Prostate gland (tissue), 2 donors: Measurements from ENCODE around the gene JMJD1C. TPM values are rescaled to one million over a fixed set of nuclear protein-coding genes. Genes with fewer than 3 reads are reported as not detected.
"Not testable (repeated sequence)": the region's sequence is repeated elsewhere in the genome, so short reads cannot be mapped to it uniquely, and the experiment has no call there.

Experiments
- DNase-seq: peaks from one replicate; pipeline ENCODE4 v3.0.0-alpha.2; 2019; ENCODE audit warnings: low spot score
- H3K27ac ChIP-seq, 2 donors: fragments of 200-600 bp; sonication (generic); 2 replicates each; pipeline ENCODE4 v1.5.1; 2017 to 2019
- H3K27me3 ChIP-seq: fragments of 200-600 bp; sonication (generic); replicated peaks from 2 replicates; pipeline ENCODE4 v1.5.1; 2019; ENCODE audit not compliant: insufficient read depth
- H3K36me3 ChIP-seq, 2 donors: fragments of 200-600 bp; sonication (generic); 1 replicate in 1 of 2; 2 replicates in 1 of 2; pipeline versions ENCODE4 v1.5.1 to v1.8.1; 2017 to 2019
- H3K4me1 ChIP-seq: fragments of 200-600 bp; sonication (generic); replicated peaks from 2 replicates; pipeline ENCODE4 v1.5.1; 2019
- H3K4me3 ChIP-seq, 2 donors: fragments of 200-600 bp; sonication (generic); 2 replicates each; pipeline ENCODE4 v1.5.1; 2017 to 2019
- H3K9me3 ChIP-seq: fragments of 200-600 bp; sonication (generic); 2 replicates; pipeline ENCODE4 v1.5.1; 2017
- CTCF ChIP-seq, 4 experiments: fragments of 200-600 bp in 2 of 4; fragments of 450-650 bp in 2 of 4; sonication (generic) in 2 of 4; IDR thresholded peaks; 1 replicate in 3 of 4; 2 replicates in 1 of 4; pipeline ENCODE4 v1.5.1; 2016 to 2019; ENCODE audit warnings: antibody characterized with exemption in 4 of 4, mild to moderate bottlenecking in 2 of 4, moderate library complexity in 2 of 4
- POLR2A ChIP-seq: fragments of 450-650 bp; IDR thresholded peaks from one replicate; pipeline ENCODE4 v1.6.1; 2016; ENCODE audit warnings: antibody characterized with exemption, mild to moderate bottlenecking
- POLR2AphosphoS5 ChIP-seq: sonication (generic); formaldehyde crosslinking; IDR thresholded peaks from one replicate; pipeline ENCODE4 v1.6.1; 2017; ENCODE audit warnings: antibody characterized with exemption
- WGBS: methylation state at CpG from one replicate; pipeline ENCODE4 v1.1.5; 2018; 5-methylcytosine and 5-hydroxymethylcytosine counted together
- intact Hi-C: fragments of 100-400 bp; cut with DNase I; formaldehyde crosslinking; loops from one replicate; pipeline ENCODE4 v1.14.2; 2022
- total RNA-seq, 2 donors: library from RNA; depleted of rRNA; stranded (reverse); fragments of >200 nt; gene quantifications; one replicate each; pipeline ENCODE4 v1.1.0, GENCODE V29; 2016

The JMJD1C gene
- total RNA-seq, 2 donors from 2014 or later: 66.9 to 97.9 TPM

GRCh38 chr10:63237396-63237795 lies 228.4 kb downstream of the JMJD1C start:
- Histone ChIP-seq H3K27me3 (no peaks in the 10 kb centered on the region), H3K36me3 (no peaks in the 10 kb centered on the region), H3K4me3 (no peak overlapping the region), H3K4me1 (peaks cover 7% of the 10 kb centered on the region), H3K27ac (peak overlapping the region; percentile 47 to 60), H3K9me3 (no peaks in the 10 kb centered on the region)
- peak; percentile 37 for TF ChIP-seq POLR2AphosphoS5
- TF ChIP-seq POLR2A: no peak
- no peak for TF ChIP-seq CTCF (IDR thresholded peaks at IDR 0.05)
- intact Hi-C loops: no loop called here
- no peak for DNase-seq
- 82% methylated on average over 3 of the region's 3 CpGs for WGBS

GRCh38 chr10:63236113-63236935 lies 229.5 kb downstream of the JMJD1C start:
- DNase-seq: peak; percentile 41
- Histone ChIP-seq H3K27me3 (no peaks in the 10 kb centered on the region), H3K36me3 (no peaks in the 10 kb centered on the region), H3K4me1 (peaks cover 7% of the 10 kb centered on the region), H3K27ac (peak overlapping the region; percentile 47 to 60), H3K9me3 (no peaks in the 10 kb centered on the region), H3K4me3 (no peak overlapping the region)
- TF ChIP-seq POLR2A (no peak), POLR2AphosphoS5 (peak; percentile 85), CTCF (IDR thresholded peaks at IDR 0.05) (no peak)
- 60% methylated on average over 2 of the region's 2 CpGs for WGBS
- intact Hi-C loops: no loop called here

- H3K4me1 ChIP-seq, H3K9me3 ChIP-seq, DNase-seq, H3K27ac ChIP-seq, intact Hi-C loops, H3K4me3 ChIP-seq, H3K27me3 ChIP-seq, H3K36me3 ChIP-seq: not testable (repeated sequence)
- WGBS: 97% methylated on average over 10 of the region's 10 CpGs
These were observed 230.6 kb downstream of the JMJD1C start for GRCh38 chr10:63235136-63235535.

- TF ChIP-seq POLR2AphosphoS5 (no peak), CTCF (IDR thresholded peaks at IDR 0.05) (no peak), POLR2A (no peak)
- WGBS: 51% methylated on average over 4 of the region's 4 CpGs
These were observed 236.6 kb downstream of the JMJD1C start for GRCh38 chr10:63229161-63229560.

GRCh38 chr10:63228237-63228636 lies 237.5 kb downstream of the JMJD1C start:
- intact Hi-C loops: no loop called here
- no peaks in the 10 kb centered on the region for H3K4me1 ChIP-seq
- H3K36me3 ChIP-seq: no peaks in the 10 kb centered on the region
- DNase-seq: no peak
- no peak overlapping the region for H3K4me3 ChIP-seq
- no peak overlapping the region for H3K27ac ChIP-seq
- no peaks in the 10 kb centered on the region for H3K27me3 ChIP-seq
- TF ChIP-seq CTCF (IDR thresholded peaks at IDR 0.05) (no peak), POLR2A (no peak), POLR2AphosphoS5 (no peak)
- H3K9me3 ChIP-seq: no peaks in the 10 kb centered on the region

More at GRCh38 chr10:63229161-63229560, 236.6 kb downstream of the JMJD1C start:
- no peak for DNase-seq
- H3K36me3 ChIP-seq: no peaks in the 10 kb centered on the region
- intact Hi-C loops: no loop called here
- H3K9me3 ChIP-seq: no peaks in the 10 kb centered on the region
- H3K4me1 ChIP-seq: no peaks in the 10 kb centered on the region
- H3K27ac ChIP-seq: no peak overlapping the region
- H3K4me3 ChIP-seq: no peak overlapping the region
- H3K27me3 ChIP-seq: no peaks in the 10 kb centered on the region
